HEK293T (cell line): Measurements from ENCODE around the gene CAMK2D.

Experiments
- HDGF ChIP-seq: fragments of 450-650 bp; IDR thresholded peaks from 2 replicates; pipeline ENCODE4 v1.6.1; 2017; ENCODE audit warnings: antibody characterized with exemption, borderline replicate concordance
- SP1 ChIP-seq: fragments of 450-650 bp; IDR thresholded peaks from 2 replicates; pipeline ENCODE4 v1.6.1; 2017

GRCh38 chr4:113788888-113789287 lies 27.4 kb upstream of the CAMK2D start:
- TF ChIP-seq HDGF (no peak), SP1 (no peak)
